GM20000 (cell line): ENCODE data around the gene ACVR2A.

Experiments
- DNase-seq: peaks from one replicate; pipeline ENCODE4 v3.0.0; 2012; ENCODE audit warnings: low spot score
- TF ChIP-seq, protein P1 (sequence below): IDR thresholded peaks from 2 replicates; pipeline ENCODE4 v1.5.1; 2012; ENCODE audit warnings: mild to moderate bottlenecking, control low read depth; ENCODE audit errors: extremely low read depth, missing control alignments

ACVR2A gene

DNA sequence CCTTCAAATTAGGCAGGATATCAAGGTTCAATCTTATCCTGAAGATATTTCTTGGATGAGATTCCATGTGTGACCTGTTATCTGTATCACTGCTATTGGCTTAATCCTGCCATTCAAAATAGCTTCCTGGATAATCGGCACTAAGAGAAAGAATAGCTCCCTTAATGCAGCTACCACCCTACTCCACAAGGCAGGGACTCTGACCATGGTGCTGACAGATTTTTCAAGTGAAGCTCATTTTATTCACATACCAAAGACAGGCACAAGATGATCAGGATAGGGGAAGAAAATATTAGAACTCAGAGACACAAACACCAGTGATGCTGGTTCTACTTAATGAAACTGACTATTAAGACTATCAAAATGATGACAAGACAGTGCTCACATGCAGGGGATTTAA is 100.8 kb downstream of the ACVR2A start:
- DNase-seq: no peak
- TF ChIP-seq, protein P1, sequence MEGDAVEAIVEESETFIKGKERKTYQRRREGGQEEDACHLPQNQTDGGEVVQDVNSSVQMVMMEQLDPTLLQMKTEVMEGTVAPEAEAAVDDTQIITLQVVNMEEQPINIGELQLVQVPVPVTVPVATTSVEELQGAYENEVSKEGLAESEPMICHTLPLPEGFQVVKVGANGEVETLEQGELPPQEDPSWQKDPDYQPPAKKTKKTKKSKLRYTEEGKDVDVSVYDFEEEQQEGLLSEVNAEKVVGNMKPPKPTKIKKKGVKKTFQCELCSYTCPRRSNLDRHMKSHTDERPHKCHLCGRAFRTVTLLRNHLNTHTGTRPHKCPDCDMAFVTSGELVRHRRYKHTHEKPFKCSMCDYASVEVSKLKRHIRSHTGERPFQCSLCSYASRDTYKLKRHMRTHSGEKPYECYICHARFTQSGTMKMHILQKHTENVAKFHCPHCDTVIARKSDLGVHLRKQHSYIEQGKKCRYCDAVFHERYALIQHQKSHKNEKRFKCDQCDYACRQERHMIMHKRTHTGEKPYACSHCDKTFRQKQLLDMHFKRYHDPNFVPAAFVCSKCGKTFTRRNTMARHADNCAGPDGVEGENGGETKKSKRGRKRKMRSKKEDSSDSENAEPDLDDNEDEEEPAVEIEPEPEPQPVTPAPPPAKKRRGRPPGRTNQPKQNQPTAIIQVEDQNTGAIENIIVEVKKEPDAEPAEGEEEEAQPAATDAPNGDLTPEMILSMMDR: no peak

DNA sequence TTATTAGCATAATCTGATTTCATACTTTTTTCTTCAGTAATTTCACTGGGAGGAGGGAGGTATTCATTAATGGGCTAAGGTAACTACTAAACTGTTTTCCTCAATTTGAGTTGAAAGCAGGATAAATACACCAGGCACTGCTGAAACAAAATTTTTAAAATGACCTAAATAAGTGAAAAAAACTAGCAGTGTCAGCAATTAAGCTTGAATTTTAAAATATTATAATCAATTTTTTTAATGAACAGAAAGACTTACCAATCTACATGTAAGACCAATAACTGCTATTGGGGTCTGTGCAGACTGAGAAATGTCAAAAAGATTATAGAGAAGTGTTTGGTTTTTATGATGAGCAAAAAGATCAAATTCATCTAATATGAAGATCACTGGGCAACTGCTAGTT is 107.3 kb downstream of the ACVR2A start:
- TF ChIP-seq, protein P1: no peak
- DNase-seq: no peak

DNA sequence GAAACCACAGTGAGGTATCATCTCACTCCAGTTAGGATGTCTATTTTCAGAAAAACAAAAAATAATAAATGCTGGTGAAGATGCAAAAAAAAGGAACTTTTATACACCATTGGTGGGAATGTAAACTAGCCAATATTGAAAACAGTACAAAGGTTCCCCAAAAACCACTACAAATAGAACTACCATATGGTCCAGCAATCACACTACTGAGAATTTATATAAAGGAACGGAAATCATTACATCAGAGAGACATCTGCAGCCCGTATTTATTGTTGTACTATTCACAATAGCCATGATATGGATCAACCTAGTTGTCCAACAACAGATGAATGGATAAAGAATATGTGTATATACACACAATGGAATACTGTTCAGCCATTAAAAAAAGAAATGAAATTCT is 123.7 kb downstream of the ACVR2A start:
- TF ChIP-seq, protein P1: no peak
- no peak for DNase-seq

DNA sequence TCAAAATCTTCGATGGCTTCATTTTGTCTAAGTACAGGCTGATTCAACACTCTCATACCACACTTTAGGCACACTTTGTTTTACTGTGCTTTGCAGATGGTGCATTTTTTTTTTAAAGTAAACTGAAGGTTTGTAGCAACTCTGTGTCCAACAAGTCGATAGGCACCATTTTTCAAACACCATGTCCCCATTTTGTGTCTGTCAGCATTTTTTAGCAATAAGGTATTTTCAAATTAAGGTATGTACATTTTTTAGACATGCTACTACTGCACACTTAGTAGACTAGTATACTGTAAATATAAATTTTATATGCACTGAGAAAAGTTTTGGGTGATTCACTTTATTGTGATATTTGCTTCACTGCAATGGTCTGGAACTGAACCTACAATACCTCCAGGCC is 131.3 kb downstream of the ACVR2A start:
- TF ChIP-seq, protein P1: no peak
- no peak for DNase-seq

DNA sequence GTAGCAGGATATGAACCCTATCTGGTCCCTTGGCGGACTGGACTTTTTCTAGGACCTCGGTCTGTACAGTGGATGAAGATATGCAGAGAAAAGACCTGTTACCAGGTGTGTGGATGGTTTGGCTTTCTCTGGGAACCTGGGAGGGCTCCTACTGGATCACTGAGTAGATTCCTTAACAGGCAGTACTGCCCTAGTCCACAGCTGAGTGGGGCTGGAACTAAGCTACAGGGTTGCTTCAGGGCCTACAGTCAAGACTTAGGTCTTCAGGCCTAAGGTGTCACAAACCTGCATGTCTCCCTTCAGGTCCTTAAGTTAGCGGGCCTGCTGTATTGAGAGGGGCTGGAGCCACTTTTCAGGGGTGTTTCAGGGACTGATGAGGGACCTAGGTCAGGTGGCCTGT is 132.8 kb downstream of the ACVR2A start:
- TF ChIP-seq, protein P1: no peak

More for the DNA sequence above, 132.8 kb downstream of the ACVR2A start:
- no peak for DNase-seq
